AG04449 (cell line): Measurements from ENCODE around the gene PDE4D.

ENCODE experiments used
- CTCF ChIA-PET: fragments of 350-600 bp; formaldehyde crosslinking; extraction: SDS; loops from one replicate; lab custom pipeline; 2021; ENCODE audit warnings: antibody characterized with exemption; lab: Yijun Ruan, JAX
- POLR2A ChIA-PET: fragments of 400-600, 350-600 bp; formaldehyde crosslinking; extraction: SDS; loops from one replicate; lab custom pipeline; 2020; ENCODE audit warnings: antibody characterized with exemption, inconsistent platforms; lab: Yijun Ruan, JAX
- DNase-seq: peaks from one replicate; pipeline ENCODE4 v3.0.0-alpha.2; 2010; ENCODE audit warnings: low read depth, low spot score
- H3K4me3 ChIP-seq: 2 replicates; pipeline ENCODE4 v1.5.1; 2011; ENCODE audit warnings: low read depth, mild to moderate bottlenecking, control low read depth, low read length
- CTCF ChIP-seq: IDR thresholded peaks from one replicate; pipeline ENCODE4 v1.5.1; 2011; ENCODE audit warnings: mild to moderate bottlenecking, moderate library complexity, low read length, control low read depth, inconsistent platforms; ENCODE audit not compliant: insufficient read depth; ENCODE audit errors: missing control alignments

PDE4D gene

GRCh38 chr5:59746241-59746765 is 147.2 kb downstream of the PDE4D start:
- DNase-seq, result no peak
- no peak overlapping the region for H3K4me3 ChIP-seq
- ChIA-PET POLR2A (no interaction called here), CTCF (no interaction called here)
- TF ChIP-seq CTCF, result no peak

GRCh38 chr5:59745415-59745863 is 148.1 kb downstream of the PDE4D start:
- no peak overlapping the region for H3K4me3 ChIP-seq
- no peak for TF ChIP-seq CTCF
- ChIA-PET CTCF (interaction anchor here (0.9 to 1.2 kb wide), 4 partner anchors 13 to 85 kb away, joined by 3 to 6 read pairs (median 3); no protein-coding TSS in a partner anchor), POLR2A (interaction anchor here (0.8 kb wide), 1 partner anchor 13 kb away, joined by 3 read pairs; no protein-coding TSS in a partner anchor)
- DNase-seq, result no peak

- DNase-seq, result no peak
- no peak for TF ChIP-seq CTCF
- no peak overlapping the region for H3K4me3 ChIP-seq
- ChIA-PET POLR2A (interaction anchor here (0.8 kb wide), 1 partner anchor 14 kb away, joined by 3 read pairs; no protein-coding TSS in a partner anchor), CTCF (interaction anchor here (0.7 to 1.3 kb wide), 6 partner anchors 12 to 84 kb away, joined by 3 to 6 read pairs (median 3); no protein-coding TSS in a partner anchor)
Measured at GRCh38 chr5:59744531-59744992, 149.0 kb downstream of the PDE4D start.

GRCh38 chr5:59741599-59741998 is 151.9 kb downstream of the PDE4D start:
- TF ChIP-seq CTCF, result no peak

GRCh38 chr5:59738024-59738423 is 155.5 kb downstream of the PDE4D start:
- CTCF ChIA-PET, result no interaction called here
- no peak for DNase-seq
- H3K4me3 ChIP-seq, result no peak overlapping the region
- POLR2A ChIA-PET, result no interaction called here
- no peak for TF ChIP-seq CTCF

More at GRCh38 chr5:59741599-59741998, 151.9 kb downstream of the PDE4D start:
- POLR2A ChIA-PET, result no interaction called here
- CTCF ChIA-PET, result no interaction called here
- DNase-seq, result no peak
- H3K4me3 ChIP-seq, result no peak overlapping the region

GRCh38 chr5:59732806-59733205 is 160.7 kb downstream of the PDE4D start:
- ChIA-PET CTCF (interaction anchor here (0.6 kb wide), 1 partner anchor 12 kb away, joined by 3 read pairs; no protein-coding TSS in a partner anchor), POLR2A (no interaction called here)
- DNase-seq, result no peak
- no peak for TF ChIP-seq CTCF
- H3K4me3 ChIP-seq, result no peak overlapping the region
